Measurements from ENCODE around the gene KIF3B. TPM values are rescaled to one million over a fixed set of nuclear protein-coding genes. Genes with fewer than 3 reads are reported as not detected.
"Not testable (repeated sequence)": the region's sequence is repeated elsewhere in the genome, so short reads cannot be mapped to it uniquely, and the experiment has no call there.

KIF3B gene
- total and polyA plus RNA-seq, 5 donors: 5.2 to 21.1 (median 13.6) TPM

- Histone ChIP-seq H3K27me3 (ENCODE audit: control insufficient read depth, insufficient read depth) (no peaks in the 10 kb centered on the region), H3K4me1 (ENCODE audit: control insufficient read depth, insufficient read depth, low read length) (no peaks in the 10 kb centered on the region), H3K27ac (ENCODE audit: low read length) (no peak overlapping the region), H3K4me3 (ENCODE audit: low read length) (no peak overlapping the region), H3K9me3 (ENCODE audit: control insufficient read depth, low read length) (no peaks in the 10 kb centered on the region)
- WGBS: 84% methylated on average over 3 of the region's 3 CpGs
- ATAC-seq (no peak), DNase-seq (no peak)
- intact Hi-C loops (cut with DNase I): no loop called here
Observed at GRCh38 chr20:32350421-32350820, 73.0 kb downstream of the KIF3B start.

- ATAC-seq (no peak), DNase-seq (no peak)
- Histone ChIP-seq H3K27ac (ENCODE audit: low read length) (no peak overlapping the region), H3K9me3 (ENCODE audit: control insufficient read depth, low read length) (no peaks in the 10 kb centered on the region), H3K27me3 (ENCODE audit: control insufficient read depth, insufficient read depth) (no peaks in the 10 kb centered on the region), H3K4me3 (ENCODE audit: low read length) (no peak overlapping the region), H3K4me1 (ENCODE audit: control insufficient read depth, insufficient read depth, low read length) (no peaks in the 10 kb centered on the region)
- intact Hi-C loops (cut with DNase I): no loop called here
- 92% methylated on average over 3 of the region's 3 CpGs for WGBS
Observed at GRCh38 chr20:32352121-32352720, 74.8 kb downstream of the KIF3B start.

GRCh38 chr20:32353848-32354496 is 76.5 kb downstream of the KIF3B start:
- Histone ChIP-seq H3K27me3 (ENCODE audit: control insufficient read depth, insufficient read depth) (no peaks in the 10 kb centered on the region), H3K9me3 (ENCODE audit: control insufficient read depth, low read length) (no peaks in the 10 kb centered on the region), H3K4me3 (ENCODE audit: low read length) (no peak overlapping the region), H3K27ac (ENCODE audit: low read length) (no peak overlapping the region), H3K4me1 (ENCODE audit: control insufficient read depth, insufficient read depth, low read length) (no peaks in the 10 kb centered on the region)
- ATAC-seq (no peak), DNase-seq (no peak)
- 89% methylated on average over 6 of the region's 6 CpGs for WGBS
- intact Hi-C loops (cut with DNase I): no loop called here

GRCh38 chr20:32354592-32355416 is 77.4 kb downstream of the KIF3B start:
- 62% methylated on average over 2 of the region's 2 CpGs for WGBS
- intact Hi-C loops (cut with DNase I): no loop called here

GRCh38 chr20:32355417-32355841 is 78.0 kb downstream of the KIF3B start:
- no peak overlapping the region for H3K27ac ChIP-seq (ENCODE audit: low read length)
- 78% methylated on average over 6 of the region's 6 CpGs for WGBS
- intact Hi-C loops (cut with DNase I): no loop called here

More at GRCh38 chr20:32354592-32355416, 77.4 kb downstream of the KIF3B start:
- ATAC-seq (no peak), DNase-seq (no peak)
- Histone ChIP-seq H3K4me3 (ENCODE audit: low read length) (no peak overlapping the region), H3K9me3 (ENCODE audit: control insufficient read depth, low read length) (no peaks in the 10 kb centered on the region), H3K4me1 (ENCODE audit: control insufficient read depth, insufficient read depth, low read length) (no peaks in the 10 kb centered on the region), H3K27ac (ENCODE audit: low read length) (no peak overlapping the region), H3K27me3 (ENCODE audit: control insufficient read depth, insufficient read depth) (no peaks in the 10 kb centered on the region)

GRCh38 chr20:32355907-32356621 is 78.6 kb downstream of the KIF3B start:
- not testable (repeated sequence) for DNase-seq

More at GRCh38 chr20:32355417-32355841, 78.0 kb downstream of the KIF3B start:
- Histone ChIP-seq H3K9me3 (ENCODE audit: control insufficient read depth, low read length) (no peaks in the 10 kb centered on the region), H3K27me3 (ENCODE audit: control insufficient read depth, insufficient read depth) (no peaks in the 10 kb centered on the region), H3K4me3 (ENCODE audit: low read length) (no peak overlapping the region), H3K4me1 (ENCODE audit: control insufficient read depth, insufficient read depth, low read length) (no peaks in the 10 kb centered on the region)
- DNase-seq (no peak), ATAC-seq (no peak)

GRCh38 chr20:32356622-32357374 is 79.3 kb downstream of the KIF3B start:
- DNase-seq: no peak
- Histone ChIP-seq H3K9me3 (ENCODE audit: control insufficient read depth, low read length) (no peaks in the 10 kb centered on the region), H3K27me3 (ENCODE audit: control insufficient read depth, insufficient read depth) (no peaks in the 10 kb centered on the region), H3K4me3 (ENCODE audit: low read length) (peak overlapping the region; percentile 97), H3K4me1 (ENCODE audit: control insufficient read depth, insufficient read depth, low read length) (no peaks in the 10 kb centered on the region), H3K27ac (ENCODE audit: low read length) (peak overlapping the region; percentile 85)
- ATAC-seq: no peak
- intact Hi-C loops (cut with DNase I): no loop called here
- WGBS: 16% methylated on average over 13 of the region's 13 CpGs

More at GRCh38 chr20:32355907-32356621, 78.6 kb downstream of the KIF3B start:
- intact Hi-C loops (cut with DNase I); H3K27me3 ChIP-seq (ENCODE audit: control insufficient read depth, insufficient read depth); ATAC-seq; H3K4me3 ChIP-seq (ENCODE audit: low read length); H3K9me3 ChIP-seq (ENCODE audit: control insufficient read depth, low read length); H3K27ac ChIP-seq (ENCODE audit: low read length); H3K4me1 ChIP-seq (ENCODE audit: control insufficient read depth, insufficient read depth, low read length): not testable (repeated sequence)
- 74% methylated on average over 7 of the region's 7 CpGs for WGBS

- Histone ChIP-seq H3K9me3 (ENCODE audit: control insufficient read depth, low read length) (no peaks in the 10 kb centered on the region), H3K4me1 (ENCODE audit: control insufficient read depth, insufficient read depth, low read length) (no peaks in the 10 kb centered on the region), H3K27ac (ENCODE audit: low read length) (peak overlapping the region; percentile 85), H3K27me3 (ENCODE audit: control insufficient read depth, insufficient read depth) (no peaks in the 10 kb centered on the region), H3K4me3 (ENCODE audit: low read length) (peak overlapping the region; percentile 97)
- DNase-seq: no peak
- under 1% methylated on average over 11 of the region's 11 CpGs for WGBS
- intact Hi-C loops (cut with DNase I): no loop called here
- ATAC-seq: peak; percentile 13 to 31
Observed at GRCh38 chr20:32357375-32357868, 80.0 kb downstream of the KIF3B start.

- H3K27ac ChIP-seq (ENCODE audit: low read length): peak within 1 kb of the TSS; percentile 98
- ATAC-seq (peak; percentile 96 to 98), DNase-seq (peak; percentile 98 to 99 (median 99))
- no peaks in the 10 kb centered on the region for H3K9me3 ChIP-seq (ENCODE audit: control insufficient read depth, low read length)
- intact Hi-C loops (cut with DNase I): no loop called here
- no peaks in the 10 kb centered on the region for H3K27me3 ChIP-seq (ENCODE audit: control insufficient read depth, insufficient read depth)
- WGBS: under 1% methylated on average over 81 of the region's 83 CpGs
- H3K4me3 ChIP-seq (ENCODE audit: low read length): peak within 1 kb of the TSS; percentile 97
- H3K4me1 ChIP-seq (ENCODE audit: control insufficient read depth, insufficient read depth, low read length): no peaks in the 10 kb centered on the region
Observed at GRCh38 chr20:32357869-32358631, 80.6 kb downstream of the KIF3B start, which contains the start of gene ASXL1. ASXL1 (plus strand) TSS chr20:32358331; CDS start chr20:32358776, 445 bp downstream.

GRCh38 chr20:32358632-32358882 is 81.1 kb downstream of the KIF3B start:
- Histone ChIP-seq H3K4me1 (ENCODE audit: control insufficient read depth, insufficient read depth, low read length) (peaks cover under 1% of the 10 kb centered on the region), H3K27me3 (ENCODE audit: control insufficient read depth, insufficient read depth) (no peaks in the 10 kb centered on the region), H3K27ac (ENCODE audit: low read length) (peak overlapping the region; percentile 58), H3K4me3 (ENCODE audit: low read length) (peak overlapping the region; percentile 97), H3K9me3 (ENCODE audit: control insufficient read depth, low read length) (no peaks in the 10 kb centered on the region)
- intact Hi-C loops (cut with DNase I): no loop called here
- WGBS: under 1% methylated on average over 35 of the region's 35 CpGs
- DNase-seq: no peak
- ATAC-seq: no peak

Data from right cardiac atrium (tissue), 5 donors.